Kidney (tissue), 22 donors: ENCODE results near the gene CCNG1. TPM values are rescaled to one million over a fixed set of nuclear protein-coding genes. Genes with fewer than 3 reads are reported as not detected.
"Not testable (repeated sequence)": the region's sequence is repeated elsewhere in the genome, so short reads cannot be mapped to it uniquely, and the experiment has no call there.

ENCODE experiments used
- DNase-seq, 5 donors: peaks; one replicate each; pipeline ENCODE4 v3.0.0-alpha.2; 2013 to 2020
- FAIRE-seq: peaks from 2 replicates; lab custom pipeline; 2012; peaks lifted over from hg19 to GRCh38; lab: Jason Lieb, UNC
- H3K27ac ChIP-seq, 2 donors: one replicate each; pipeline ENCODE4 v1.7.0; 2013; ENCODE audit warnings: low read depth in 2 of 2, low read length in 2 of 2, inconsistent platforms in 1 of 2
- H3K27me3 ChIP-seq: one replicate; pipeline ENCODE4 v1.7.1; 2013; ENCODE audit warnings: low read length, inconsistent platforms; ENCODE audit not compliant: control insufficient read depth, insufficient read depth
- H3K36me3 ChIP-seq, 3 donors: one replicate each; pipeline versions ENCODE4 v1.7.0 to v1.7.1; 2013; ENCODE audit warnings: low read length in 3 of 3, control low read depth in 1 of 3, inconsistent platforms in 1 of 3; ENCODE audit not compliant: insufficient read depth in 3 of 3, control insufficient read depth in 2 of 3
- H3K4me1 ChIP-seq, 3 donors: one replicate each; pipeline versions ENCODE4 v1.7.0 to v1.7.1; 2013; ENCODE audit warnings: low read length in 3 of 3, inconsistent platforms in 1 of 3, low read depth in 1 of 3; ENCODE audit not compliant: control insufficient read depth in 2 of 3, insufficient read depth in 2 of 3
- H3K4me3 ChIP-seq, 3 donors: one replicate each; pipeline versions ENCODE4 v1.7.0 to v1.8.1; 2013; ENCODE audit warnings: low read length in 3 of 3, control low read depth in 1 of 3, inconsistent platforms in 1 of 3
- H3K9ac ChIP-seq, 3 donors: one replicate each; pipeline versions ENCODE4 v1.7.0 to v1.7.1; 2013; ENCODE audit warnings: low read length in 3 of 3, control low read depth in 1 of 3, inconsistent platforms in 1 of 3
- H3K9me3 ChIP-seq, 3 donors: one replicate each; pipeline versions ENCODE4 v1.7.0 to v1.7.1; 2013; ENCODE audit warnings: low read length in 3 of 3, control low read depth in 1 of 3, inconsistent platforms in 1 of 3; ENCODE audit not compliant: control insufficient read depth in 2 of 3, insufficient read depth in 1 of 3
- intact Hi-C: fragments of 100-400 bp; cut with DNase I; formaldehyde crosslinking; loops from one replicate; pipeline ENCODE4 v1.11.1; 2022
- long read RNA-seq, 10 donors: library from polyadenylated mRNA in 1 of 10; unstranded in 1 of 10; transcript quantifications; one replicate each; pipeline ENCODE4 v2.0.0 and lab custom pipeline, GENCODE V29; 2021 to 2026
- polyA plus RNA-seq: library from polyadenylated mRNA; stranded (reverse); fragments of 350-450 nt; fragmentation: Illumina TruSeq; extraction: RNeasy Lipid Tissue Mini Kit (QIAGEN cat#74804); gene quantifications from one replicate; pipeline ENCODE4 v1.2.3, GENCODE V29; 2014; ENCODE audit warnings: low read depth, low replicate concordance; ENCODE audit not compliant: insufficient read depth
- total RNA-seq: library from RNA; stranded (reverse); fragmentation: NEBNext Ultra II Directional; extraction: Animal tissue kit (Norgen Biotek cat#: 25700); gene quantifications from one replicate; pipeline ENCODE4 v1.2.1, GENCODE V29; 2021
- TF ChIP-seq, protein P1 (sequence below): IDR thresholded peaks from 3 replicates; pipeline ENCODE4 v1.5.1; 2012; ENCODE audit warnings: mild to moderate bottlenecking, moderate library complexity, borderline replicate concordance; ENCODE audit not compliant: insufficient read depth; ENCODE audit errors: extremely low read depth
- donor health status: control.
- donor health status: control.
- donor health status: control.
- donor health status: control.
- donor health status: control.
- donor health status: DM: yes; HTN: yes; CAD: no.
- donor health status: Normal renal cell carcinoma (clear cell type).

CCNG1 gene, protein sequence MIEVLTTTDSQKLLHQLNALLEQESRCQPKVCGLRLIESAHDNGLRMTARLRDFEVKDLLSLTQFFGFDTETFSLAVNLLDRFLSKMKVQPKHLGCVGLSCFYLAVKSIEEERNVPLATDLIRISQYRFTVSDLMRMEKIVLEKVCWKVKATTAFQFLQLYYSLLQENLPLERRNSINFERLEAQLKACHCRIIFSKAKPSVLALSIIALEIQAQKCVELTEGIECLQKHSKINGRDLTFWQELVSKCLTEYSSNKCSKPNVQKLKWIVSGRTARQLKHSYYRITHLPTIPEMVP
- total RNA-seq, result 132 TPM
- polyA plus RNA-seq, result 127 TPM
- long read RNA-seq, donor 1, transcript CCNG1-201 (7 exons, 2,458 nt), result major isoform, 21 of 34 reads
- long read RNA-seq, donor 1, partial matches to known transcripts, result 7 of 34 reads
- long read RNA-seq, donor 1, other reads (novel, unspliced or antisense), result 0 of 34 reads
- long read RNA-seq, donor 2, transcript CCNG1-201 (7 exons, 2,458 nt), result major isoform, 29 of 52 reads
- long read RNA-seq, donor 2, transcript CCNG1-202 (8 exons, 2,366 nt), result minor isoform, 11 of 52 reads
- long read RNA-seq, donor 2, partial matches to known transcripts, result 9 of 52 reads
- long read RNA-seq, donor 2, other reads (novel, unspliced or antisense), result 0 of 52 reads
- long read RNA-seq, donor 3, transcript CCNG1-202 (8 exons, 2,366 nt), result minor isoform, 7 of 35 reads
- long read RNA-seq, donor 3, transcript CCNG1-201 (7 exons, 2,458 nt), result major isoform, 21 of 35 reads
- long read RNA-seq, donor 3, partial matches to known transcripts, result 5 of 35 reads
- long read RNA-seq, donor 3, other reads (novel, unspliced or antisense), result 0 of 35 reads
- long read RNA-seq, donor 4, transcript CCNG1-201 (7 exons, 2,458 nt), result major isoform, 43 of 44 reads
- long read RNA-seq, donor 4, partial matches to known transcripts, result 0 of 44 reads
- long read RNA-seq, donor 4, other reads (novel, unspliced or antisense), result 0 of 44 reads
- long read RNA-seq, donor 5, partial matches to known transcripts, result 0 of 2 reads
- long read RNA-seq, donor 5, other reads (novel, unspliced or antisense), result 0 of 2 reads
- long read RNA-seq, donor 6, transcript CCNG1-202 (8 exons, 2,366 nt), result minor isoform, 11 of 82 reads
- long read RNA-seq, donor 6, transcript CCNG1-201 (7 exons, 2,458 nt), result major isoform, 47 of 82 reads
- long read RNA-seq, donor 6, partial matches to known transcripts, result 12 of 82 reads
- long read RNA-seq, donor 6, other reads (novel, unspliced or antisense), result 8 of 82 reads
- long read RNA-seq, donor 7, transcript CCNG1-201 (7 exons, 2,458 nt), result major isoform, 99 of 163 reads
- long read RNA-seq, donor 7, transcript CCNG1-202 (8 exons, 2,366 nt), result minor isoform, 42 of 163 reads
- long read RNA-seq, donor 7, partial matches to known transcripts, result 8 of 163 reads
- long read RNA-seq, donor 7, other reads (novel, unspliced or antisense), result 11 of 163 reads
- long read RNA-seq, donor 8, transcript CCNG1-201 (7 exons, 2,458 nt), result major isoform, 23 of 27 reads
- long read RNA-seq, donor 8, partial matches to known transcripts, result 0 of 27 reads
- long read RNA-seq, donor 8, other reads (novel, unspliced or antisense), result 0 of 27 reads
- long read RNA-seq, donor 9, transcript CCNG1-202 (8 exons, 2,366 nt), result minor isoform, 5 of 11 reads
- long read RNA-seq, donor 9, transcript CCNG1-201 (7 exons, 2,458 nt), result major isoform, 6 of 11 reads
- long read RNA-seq, donor 9, partial matches to known transcripts, result 0 of 11 reads
- long read RNA-seq, donor 9, other reads (novel, unspliced or antisense), result 0 of 11 reads
- long read RNA-seq, donor 10, transcript CCNG1-201 (7 exons, 2,458 nt), result major isoform, 16 of 22 reads
- long read RNA-seq, donor 10, transcript CCNG1-202 (8 exons, 2,366 nt), result minor isoform, 6 of 22 reads
- long read RNA-seq, donor 10, partial matches to known transcripts, result 0 of 22 reads
- long read RNA-seq, donor 10, other reads (novel, unspliced or antisense), result 0 of 22 reads

DNA sequence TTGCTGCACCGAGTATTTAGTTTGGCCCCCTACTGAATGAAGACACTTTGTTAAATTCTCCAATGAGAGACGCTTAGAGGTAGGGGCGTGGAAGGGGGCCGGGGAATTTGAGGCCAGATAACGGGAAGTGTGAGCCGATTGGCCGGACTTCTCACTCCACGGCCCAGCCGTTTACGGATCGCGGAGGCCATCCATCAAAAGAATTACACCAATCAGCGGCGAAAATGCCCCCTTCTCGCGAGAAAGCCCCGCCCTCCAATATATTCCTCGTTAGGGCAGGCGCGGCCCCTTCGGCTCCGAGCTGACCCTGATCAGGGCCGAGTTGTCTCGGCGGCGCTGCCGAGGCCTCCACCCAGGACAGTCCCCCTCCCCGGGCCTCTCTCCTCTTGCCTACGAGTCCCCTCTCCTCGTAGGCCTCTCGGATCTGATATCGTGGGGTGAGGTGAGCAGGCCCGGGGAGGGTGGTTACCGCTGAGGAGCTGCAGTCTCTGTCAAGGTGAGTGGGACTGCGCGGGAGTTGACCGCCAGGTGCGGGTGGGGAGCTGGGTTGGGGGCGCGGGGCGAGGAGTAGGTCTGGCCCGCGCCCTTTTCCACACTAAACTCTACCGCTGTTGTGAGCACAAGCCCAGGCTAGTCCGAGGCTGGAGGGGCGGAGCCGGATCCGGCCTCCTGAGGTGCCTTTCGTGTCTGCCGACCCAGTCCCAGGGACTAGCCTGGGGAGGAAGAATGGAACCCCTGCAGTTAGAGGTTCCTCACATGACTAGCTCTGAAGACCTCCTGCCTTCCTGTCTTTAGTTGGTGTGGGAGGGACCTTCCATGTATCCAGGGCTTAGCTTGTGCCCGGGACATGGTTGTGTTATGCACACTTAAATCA is at the start of gene CCNG1:
Gene CCNG1 (plus strand): TSS at position 287 of the 874 bp plus-strand sequence. CDS start 1,662 bp downstream, outside the sequence.
- intact Hi-C loops, result no loop called here
- DNase-seq (peak; percentile 96 to 98 (median 97)), FAIRE-seq (peak; percentile 99)
- Histone ChIP-seq H3K27ac (peak within 1 kb of the TSS; percentile 90 to 93), H3K9ac (peak within 1 kb of the TSS; percentile 42 to 89 (median 56)), H3K4me3 (peak within 1 kb of the TSS; percentile 80 to 86 (median 84)), H3K27me3 (no peaks in the 10 kb centered on the region), H3K4me1 (peaks cover 0 to 22% (median 12%) of the 10 kb centered on the region in 3 donors), H3K9me3 (no peaks in the 10 kb centered on the region), H3K36me3 (peaks cover 8 to 19% (median 8%) of the 10 kb centered on the region in 3 donors)
- TF ChIP-seq, protein P1, sequence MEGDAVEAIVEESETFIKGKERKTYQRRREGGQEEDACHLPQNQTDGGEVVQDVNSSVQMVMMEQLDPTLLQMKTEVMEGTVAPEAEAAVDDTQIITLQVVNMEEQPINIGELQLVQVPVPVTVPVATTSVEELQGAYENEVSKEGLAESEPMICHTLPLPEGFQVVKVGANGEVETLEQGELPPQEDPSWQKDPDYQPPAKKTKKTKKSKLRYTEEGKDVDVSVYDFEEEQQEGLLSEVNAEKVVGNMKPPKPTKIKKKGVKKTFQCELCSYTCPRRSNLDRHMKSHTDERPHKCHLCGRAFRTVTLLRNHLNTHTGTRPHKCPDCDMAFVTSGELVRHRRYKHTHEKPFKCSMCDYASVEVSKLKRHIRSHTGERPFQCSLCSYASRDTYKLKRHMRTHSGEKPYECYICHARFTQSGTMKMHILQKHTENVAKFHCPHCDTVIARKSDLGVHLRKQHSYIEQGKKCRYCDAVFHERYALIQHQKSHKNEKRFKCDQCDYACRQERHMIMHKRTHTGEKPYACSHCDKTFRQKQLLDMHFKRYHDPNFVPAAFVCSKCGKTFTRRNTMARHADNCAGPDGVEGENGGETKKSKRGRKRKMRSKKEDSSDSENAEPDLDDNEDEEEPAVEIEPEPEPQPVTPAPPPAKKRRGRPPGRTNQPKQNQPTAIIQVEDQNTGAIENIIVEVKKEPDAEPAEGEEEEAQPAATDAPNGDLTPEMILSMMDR, result peak; percentile 13

DNA sequence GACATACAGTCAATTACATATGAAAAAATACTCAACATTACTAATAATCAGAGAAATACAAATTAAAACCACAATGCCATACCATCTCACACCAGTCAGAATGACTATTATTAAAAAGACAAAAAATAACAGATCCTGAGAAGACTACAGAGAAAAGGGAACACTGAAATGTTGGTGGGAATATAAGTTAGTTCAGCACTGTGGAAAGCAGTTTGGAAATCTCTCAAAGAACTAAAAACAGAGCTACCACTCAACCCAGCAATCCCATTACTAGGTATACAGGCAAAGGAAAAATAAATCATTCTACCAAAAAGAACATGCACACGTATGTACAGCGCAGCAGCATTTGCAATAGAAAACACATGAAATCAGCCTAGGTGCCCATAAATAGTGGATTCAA is 41.6 kb upstream of the CCNG1 start:
- Histone ChIP-seq H3K9ac (no peak overlapping the region), H3K27ac (no peak overlapping the region), H3K36me3 (no peaks in the 10 kb centered on the region), H3K9me3 (no peaks in the 10 kb centered on the region), H3K27me3 (no peaks in the 10 kb centered on the region), H3K4me3 (no peak overlapping the region), H3K4me1 (no peaks in the 10 kb centered on the region)
- no peak for FAIRE-seq
- no peak for DNase-seq
- intact Hi-C loops, result no loop called here
- TF ChIP-seq, protein P1, result no peak

DNA sequence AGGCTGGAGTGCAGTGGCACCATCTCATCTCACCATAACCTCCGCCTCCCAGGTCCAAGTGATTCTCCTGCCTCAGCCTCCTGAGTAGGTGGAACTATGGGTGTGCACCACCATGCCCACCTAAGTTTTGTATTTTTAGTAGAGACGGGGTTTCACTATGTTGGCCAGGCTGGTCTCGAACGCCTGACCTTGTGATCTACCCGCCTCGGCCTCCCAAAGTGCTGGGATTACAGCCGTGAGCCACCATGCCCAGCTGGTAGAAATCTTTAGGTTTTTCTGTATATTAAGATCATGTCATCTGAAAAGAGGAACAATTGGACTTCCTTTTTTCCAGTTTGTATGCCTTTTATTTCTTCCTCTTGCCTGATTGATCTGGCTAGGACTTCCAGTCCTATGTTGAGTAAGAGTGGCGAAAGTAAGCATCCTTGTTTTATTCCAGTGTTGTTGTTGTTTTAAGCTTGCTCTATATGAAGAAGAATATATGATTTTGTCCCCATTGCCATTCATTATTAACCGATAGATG is 40.5 kb upstream of the CCNG1 start:
- H3K9ac ChIP-seq, FAIRE-seq, intact Hi-C loops, H3K4me1 ChIP-seq, H3K27ac ChIP-seq, H3K27me3 ChIP-seq, DNase-seq, H3K36me3 ChIP-seq, H3K4me3 ChIP-seq, H3K9me3 ChIP-seq: not testable (repeated sequence)
